HG03039 (cell line): Measurements from ENCODE around the gene TERT.

Experiments used
- ATAC-seq: cut with Tn5 transposase; IDR thresholded peaks from one replicate; pipeline ENCODE4 v1.9.1; 2021; ENCODE audit warnings: mild to moderate bottlenecking, moderate library complexity; ENCODE audit not compliant: unreplicated experiment

The TERT gene

GRCh38 chr5:1319436-1320256 is 24.8 kb upstream of the TERT start:
- no peak for ATAC-seq

GRCh38 chr5:1318659-1319251 is 23.9 kb upstream of the TERT start:
- ATAC-seq: no peak

- no peak for ATAC-seq
These were observed 23.2 kb upstream of the TERT start for GRCh38 chr5:1317921-1318565.

DNA sequence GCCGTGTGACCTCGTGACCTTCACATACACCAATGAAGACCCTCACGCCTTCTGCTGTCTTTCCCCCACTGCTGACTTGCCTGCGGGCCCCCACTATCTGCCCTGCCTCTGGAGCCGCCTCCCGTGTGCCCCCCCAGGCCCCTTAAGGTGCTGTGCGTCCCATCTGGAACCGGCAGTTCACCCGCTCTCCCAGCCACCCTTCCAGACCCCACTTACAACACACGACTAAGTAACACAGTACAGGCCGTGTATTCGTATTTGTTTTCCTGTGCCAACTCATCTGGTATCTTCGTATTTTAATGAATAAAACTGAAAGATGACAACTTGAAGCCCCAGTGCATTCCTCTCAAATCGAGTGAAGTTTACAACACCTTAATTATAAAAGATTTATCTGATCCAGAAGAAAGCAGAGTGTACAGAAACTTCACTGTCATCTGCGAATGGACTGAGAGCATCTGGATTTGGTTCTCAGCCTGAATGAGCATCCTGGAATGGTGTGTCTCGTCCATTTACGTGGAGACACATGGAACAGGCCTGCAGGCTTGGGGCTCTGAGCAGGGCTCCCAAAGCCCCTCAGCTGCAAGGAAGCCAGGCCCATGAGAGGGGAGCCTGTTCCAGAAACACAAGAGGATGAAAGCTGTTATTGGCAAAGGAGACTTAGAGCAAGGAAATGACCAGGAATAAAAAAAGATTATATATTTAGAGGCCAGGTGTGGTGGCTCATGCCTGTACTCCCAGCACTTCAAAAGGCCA is 21.9 kb upstream of the TERT start:
- no peak for ATAC-seq

DNA sequence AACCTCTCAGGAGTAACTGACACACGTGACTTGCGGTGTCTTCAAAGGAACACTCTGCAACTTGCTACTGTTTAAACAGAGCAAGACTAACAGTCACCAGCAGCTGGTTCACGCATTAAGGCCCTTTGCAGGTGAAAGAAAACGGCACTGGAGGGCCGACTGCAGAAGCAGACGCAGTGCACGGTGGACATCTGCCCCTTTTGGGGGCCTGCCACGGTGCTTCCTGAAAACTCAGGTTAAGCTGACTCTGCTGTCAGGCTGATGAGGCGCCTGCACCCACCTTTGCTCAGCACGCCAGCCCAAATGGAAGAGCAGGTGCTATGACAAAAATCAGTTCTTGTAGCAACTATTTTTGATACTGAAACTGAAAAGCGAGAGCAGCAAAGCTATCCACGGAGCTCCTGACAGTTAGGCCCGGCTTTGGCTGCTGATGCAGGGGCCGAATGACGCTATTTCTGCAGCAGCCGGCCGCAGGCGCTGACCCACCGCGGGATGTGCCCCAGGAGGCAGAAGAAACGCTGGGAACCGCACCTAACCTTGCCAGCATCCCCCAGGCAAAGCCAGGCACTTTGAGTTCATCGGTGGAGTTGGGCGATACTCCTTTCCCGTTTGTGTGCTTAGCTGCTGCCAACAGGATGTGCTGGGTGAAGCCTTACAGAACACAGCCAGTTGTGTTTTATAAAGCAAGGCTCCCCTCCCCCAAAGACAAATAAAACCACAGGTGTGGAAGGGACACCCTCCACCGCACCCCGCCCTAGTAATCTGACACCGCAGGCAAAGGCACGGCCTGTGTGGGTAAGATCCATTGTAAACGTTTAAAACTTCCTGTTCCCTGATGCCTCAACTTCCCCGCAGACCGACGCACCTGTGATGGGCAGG is 21.1 kb upstream of the TERT start:
- ATAC-seq: peak; percentile 49

DNA sequence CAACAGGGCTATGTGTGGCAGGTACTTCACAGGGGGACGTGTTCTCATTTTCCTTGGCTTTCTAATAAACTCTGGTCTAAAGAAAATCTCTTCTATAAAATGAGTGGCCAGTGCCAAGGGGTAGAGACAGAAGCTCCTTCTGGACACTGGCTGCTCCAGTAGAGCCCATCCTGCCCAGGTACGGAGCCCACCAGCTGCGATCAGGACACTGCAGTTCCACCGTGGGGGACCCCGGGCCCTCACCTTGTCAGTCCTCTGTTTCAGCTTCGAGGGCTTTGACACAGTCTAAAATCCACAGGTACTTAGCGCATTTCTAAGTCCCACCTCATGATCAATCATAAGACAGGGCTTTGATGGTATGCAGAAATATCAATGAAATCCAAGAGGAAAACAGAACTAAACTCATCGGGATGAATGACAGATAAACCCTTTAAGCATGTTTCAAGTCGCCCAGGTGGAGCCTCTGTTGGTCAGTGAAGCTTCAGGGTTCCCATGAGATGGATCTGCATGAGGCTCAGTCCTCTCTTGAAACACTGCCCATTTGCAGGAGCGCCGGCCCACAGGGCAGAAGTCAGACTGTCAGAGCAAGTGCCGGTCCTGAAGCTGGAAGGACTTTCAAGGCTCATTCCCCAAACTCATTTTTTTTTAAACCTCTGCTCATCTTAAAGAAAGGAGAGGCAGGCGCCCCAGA is 20.3 kb upstream of the TERT start:
- no peak for ATAC-seq

DNA sequence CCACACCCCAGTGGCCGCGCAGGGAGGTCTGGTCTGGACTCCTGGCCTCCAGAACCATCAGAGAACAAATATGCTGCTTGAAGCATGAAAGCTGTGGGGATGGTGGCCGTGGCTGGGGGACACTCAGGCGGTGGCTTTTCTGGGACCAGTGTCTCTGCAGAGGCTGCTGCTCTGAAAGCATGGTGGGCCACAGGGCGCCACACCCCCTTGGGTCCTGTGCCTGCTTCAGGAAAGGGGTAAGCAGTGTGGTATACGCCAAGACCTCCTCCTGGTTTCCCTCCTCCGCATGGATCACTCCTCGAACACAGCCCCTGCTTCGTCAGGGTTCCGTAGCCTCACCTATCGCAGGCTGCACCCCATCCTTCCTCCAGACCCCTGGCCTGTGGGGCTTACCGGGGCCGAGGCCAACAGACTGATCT is 19.7 kb upstream of the TERT start:
- ATAC-seq: no peak

GRCh38 chr5:1312993-1313833 is 18.3 kb upstream of the TERT start:
- ATAC-seq: peak; percentile 59

DNA sequence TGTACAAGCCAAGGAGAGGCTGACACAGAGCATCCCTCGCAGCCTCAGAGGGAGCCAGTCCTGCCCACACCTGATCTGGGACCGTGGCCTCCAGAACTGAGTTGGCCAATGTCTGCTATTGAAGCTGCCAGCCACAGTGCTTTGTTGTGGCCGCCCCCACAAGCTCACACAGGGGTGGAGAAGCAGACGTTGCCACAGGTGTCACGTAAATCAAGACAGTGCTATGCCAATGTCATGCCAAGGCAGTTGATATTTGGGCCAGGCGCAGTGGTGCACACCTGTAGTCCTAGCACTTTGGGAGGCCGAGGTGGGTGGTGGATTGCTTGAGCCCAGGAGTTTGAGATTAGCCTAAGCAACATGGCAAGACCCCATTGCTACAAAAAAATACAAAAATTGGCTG is 17.3 kb upstream of the TERT start:
- no peak for ATAC-seq

GRCh38 chr5:1311439-1312055 is 16.7 kb upstream of the TERT start:
- ATAC-seq: no peak

- no peak for ATAC-seq
These were observed 15.2 kb upstream of the TERT start for GRCh38 chr5:1310118-1310517.

DNA sequence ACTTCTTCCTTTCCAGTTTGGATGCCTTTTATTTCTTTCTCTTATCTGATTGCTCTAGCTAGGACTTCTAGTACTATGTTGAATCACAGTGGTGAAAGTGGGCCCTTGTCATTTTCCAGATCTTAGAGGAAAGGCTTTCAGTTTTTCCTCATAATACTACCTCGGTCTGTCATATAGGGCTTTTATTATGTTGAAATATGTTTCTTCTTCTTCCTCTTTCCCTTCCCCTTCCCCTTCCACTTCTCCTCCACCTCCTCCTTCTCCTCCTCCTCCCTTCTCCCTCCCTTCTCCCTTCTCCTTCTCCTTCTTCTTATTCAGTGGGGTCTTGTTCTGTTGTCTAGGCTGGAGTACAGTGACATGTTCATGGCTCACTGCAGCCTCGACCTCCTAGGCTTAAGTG is 9.2 kb upstream of the TERT start:
- no peak for ATAC-seq

- ATAC-seq: no peak
These were observed 7.4 kb upstream of the TERT start for GRCh38 chr5:1302258-1302657.

DNA sequence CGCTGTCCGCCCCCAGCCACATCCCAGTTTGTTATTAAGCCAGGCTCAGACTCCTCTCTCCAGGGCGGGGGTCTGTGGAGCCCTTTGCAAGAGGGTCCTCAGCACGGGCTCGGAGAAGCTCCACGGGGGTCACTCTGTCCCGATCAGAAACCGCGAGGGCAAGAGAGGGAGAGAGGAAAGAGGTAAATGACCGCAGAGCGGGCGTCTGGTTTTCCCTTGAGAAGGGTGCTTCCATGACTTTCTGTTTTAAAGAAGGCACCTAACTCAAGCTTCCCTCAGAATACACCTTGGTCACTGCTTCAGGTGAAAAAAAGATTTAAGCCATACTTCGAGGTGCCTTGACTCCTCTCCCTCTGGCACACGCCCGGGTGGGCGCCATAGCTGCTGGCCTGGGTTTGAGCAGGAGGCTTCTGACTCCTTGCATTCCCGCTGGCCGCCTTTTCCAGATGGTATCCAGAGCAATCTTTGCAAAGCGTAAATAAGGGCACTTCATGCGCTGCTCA is 5.8 kb upstream of the TERT start:
- ATAC-seq: no peak

GRCh38 chr5:1299961-1300360 is 5.1 kb upstream of the TERT start:
- no peak for ATAC-seq

DNA sequence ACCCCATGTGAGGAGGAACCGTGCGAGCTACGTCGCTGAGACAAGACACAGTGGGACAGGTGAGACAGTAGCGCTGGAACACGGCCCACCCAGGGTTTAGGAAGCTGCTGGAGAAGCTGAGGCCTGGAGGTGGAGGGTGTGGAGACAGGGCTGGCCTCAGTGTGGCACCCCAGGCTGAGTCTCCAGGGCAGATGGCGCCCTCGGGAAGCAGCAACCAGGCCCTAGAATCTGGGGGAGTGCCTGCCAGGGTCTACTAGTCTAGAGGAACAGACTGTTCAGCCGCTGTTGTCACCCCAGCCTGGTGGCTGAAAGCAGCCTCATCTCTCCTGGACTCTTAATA is 4.6 kb upstream of the TERT start:
- ATAC-seq: no peak

GRCh38 chr5:1298723-1299510 is 4.0 kb upstream of the TERT start:
- no peak for ATAC-seq

- no peak for ATAC-seq
These were observed 3.2 kb upstream of the TERT start for GRCh38 chr5:1298067-1298551.
